SK-N-MC (cell line): ENCODE data around the gene ARL6IP4.

Experiments used
- EZH2 ChIP-seq: fragments of 200-600 bp; sonication (generic); IDR thresholded peaks from one replicate; pipeline ENCODE4 v1.6.1; 2017; ENCODE audit warnings: antibody characterized with exemption
- POLR2AphosphoS5 ChIP-seq: IDR thresholded peaks from 2 replicates; pipeline ENCODE4 v1.6.1; 2012; ENCODE audit warnings: mild to moderate bottlenecking, low read depth, low read length, borderline replicate concordance

DNA sequence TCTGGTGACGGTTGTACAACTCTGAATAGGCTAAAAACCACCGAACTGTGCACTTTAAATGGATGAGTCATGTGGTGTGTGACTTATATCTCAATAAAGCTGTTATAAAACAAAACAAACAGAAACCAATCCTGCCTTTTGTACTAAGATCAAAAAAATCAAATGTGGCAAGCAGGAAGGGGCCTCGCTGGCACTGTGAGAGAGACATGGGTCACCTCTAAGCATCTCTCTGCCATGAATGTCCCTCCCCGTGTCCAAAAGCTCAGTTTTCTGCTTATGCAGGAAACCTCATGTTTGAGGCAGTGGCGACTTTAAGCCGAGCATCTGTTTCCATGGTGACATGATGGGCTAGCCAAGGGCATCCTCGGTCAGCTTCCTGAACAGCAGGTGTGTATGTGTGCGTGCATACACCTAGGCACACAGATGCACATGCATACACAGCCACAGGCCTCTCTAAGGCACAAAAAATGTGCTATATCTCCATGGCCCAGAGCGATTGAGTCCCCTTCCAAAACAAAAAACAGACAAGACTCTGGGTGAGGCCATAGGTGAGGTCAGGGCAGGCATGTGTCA, 44.4 kb downstream of the ARL6IP4 start:
- no peak for TF ChIP-seq EZH2
- no peak for TF ChIP-seq POLR2AphosphoS5
